ENCODE measurements around the gene TIMM29. TPM values are rescaled to one million over a fixed set of nuclear protein-coding genes. Genes with fewer than 3 reads are reported as not detected.

TIMM29 gene
- total RNA-seq, 1 donor from 2014 or later: 18.3 TPM

- H3K36me3 Mint-ChIP-seq (ENCODE audit: low read depth, unreplicated experiment): no peaks in the 10 kb centered on the region
- TF ChIP-seq, protein P1, sequence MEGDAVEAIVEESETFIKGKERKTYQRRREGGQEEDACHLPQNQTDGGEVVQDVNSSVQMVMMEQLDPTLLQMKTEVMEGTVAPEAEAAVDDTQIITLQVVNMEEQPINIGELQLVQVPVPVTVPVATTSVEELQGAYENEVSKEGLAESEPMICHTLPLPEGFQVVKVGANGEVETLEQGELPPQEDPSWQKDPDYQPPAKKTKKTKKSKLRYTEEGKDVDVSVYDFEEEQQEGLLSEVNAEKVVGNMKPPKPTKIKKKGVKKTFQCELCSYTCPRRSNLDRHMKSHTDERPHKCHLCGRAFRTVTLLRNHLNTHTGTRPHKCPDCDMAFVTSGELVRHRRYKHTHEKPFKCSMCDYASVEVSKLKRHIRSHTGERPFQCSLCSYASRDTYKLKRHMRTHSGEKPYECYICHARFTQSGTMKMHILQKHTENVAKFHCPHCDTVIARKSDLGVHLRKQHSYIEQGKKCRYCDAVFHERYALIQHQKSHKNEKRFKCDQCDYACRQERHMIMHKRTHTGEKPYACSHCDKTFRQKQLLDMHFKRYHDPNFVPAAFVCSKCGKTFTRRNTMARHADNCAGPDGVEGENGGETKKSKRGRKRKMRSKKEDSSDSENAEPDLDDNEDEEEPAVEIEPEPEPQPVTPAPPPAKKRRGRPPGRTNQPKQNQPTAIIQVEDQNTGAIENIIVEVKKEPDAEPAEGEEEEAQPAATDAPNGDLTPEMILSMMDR (IDR thresholded peaks at IDR 0.05; ENCODE audit: unreplicated experiment): no peak
- no peak overlapping the region for H3K4me3 Mint-ChIP-seq (ENCODE audit: unreplicated experiment)
- peaks cover 20% of the 10 kb centered on the region for H3K4me1 Mint-ChIP-seq (ENCODE audit: unreplicated experiment)
- peaks cover 3% of the 10 kb centered on the region for H3K27me3 Mint-ChIP-seq (ENCODE audit: unreplicated experiment)
- H3K9me3 Mint-ChIP-seq (ENCODE audit: unreplicated experiment): no peaks in the 10 kb centered on the region
- no peak for DNase-seq (ENCODE audit: low spot score)
- peak overlapping the region; percentile 25 for H3K27ac Mint-ChIP-seq (ENCODE audit: unreplicated experiment)
Measured at GRCh38 chr19:10885201-10886169, 43.1 kb upstream of the TIMM29 start.

- H3K27me3 Mint-ChIP-seq (ENCODE audit: unreplicated experiment): peaks cover 3% of the 10 kb centered on the region
- DNase-seq (ENCODE audit: low spot score): no peak
- H3K27ac Mint-ChIP-seq (ENCODE audit: unreplicated experiment): no peak overlapping the region
- H3K36me3 Mint-ChIP-seq (ENCODE audit: low read depth, unreplicated experiment): no peaks in the 10 kb centered on the region
- peaks cover 13% of the 10 kb centered on the region for H3K4me1 Mint-ChIP-seq (ENCODE audit: unreplicated experiment)
- H3K9me3 Mint-ChIP-seq (ENCODE audit: unreplicated experiment): no peaks in the 10 kb centered on the region
- H3K4me3 Mint-ChIP-seq (ENCODE audit: unreplicated experiment): no peak overlapping the region
- TF ChIP-seq, protein P1 (IDR thresholded peaks at IDR 0.05; ENCODE audit: unreplicated experiment): no peak
Measured at GRCh38 chr19:10887616-10888367, 40.8 kb upstream of the TIMM29 start.

- H3K4me3 Mint-ChIP-seq (ENCODE audit: unreplicated experiment): no peak overlapping the region
Measured at GRCh38 chr19:10888421-10888866, 40.2 kb upstream of the TIMM29 start.

GRCh38 chr19:10889880-10890279 lies 38.7 kb upstream of the TIMM29 start:
- Mint-ChIP-seq H3K27me3 (ENCODE audit: unreplicated experiment) (peaks cover 7% of the 10 kb centered on the region), H3K4me3 (ENCODE audit: unreplicated experiment) (no peak overlapping the region), H3K4me1 (ENCODE audit: unreplicated experiment) (peaks cover 13% of the 10 kb centered on the region), H3K36me3 (ENCODE audit: low read depth, unreplicated experiment) (no peaks in the 10 kb centered on the region), H3K27ac (ENCODE audit: unreplicated experiment) (no peak overlapping the region), H3K9me3 (ENCODE audit: unreplicated experiment) (no peaks in the 10 kb centered on the region)
- DNase-seq (ENCODE audit: low spot score): no peak
- TF ChIP-seq, protein P1 (IDR thresholded peaks at IDR 0.05; ENCODE audit: unreplicated experiment): no peak

More at GRCh38 chr19:10888421-10888866, 40.2 kb upstream of the TIMM29 start:
- DNase-seq (ENCODE audit: low spot score): no peak
- Mint-ChIP-seq H3K9me3 (ENCODE audit: unreplicated experiment) (no peaks in the 10 kb centered on the region), H3K4me1 (ENCODE audit: unreplicated experiment) (peaks cover 13% of the 10 kb centered on the region), H3K36me3 (ENCODE audit: low read depth, unreplicated experiment) (no peaks in the 10 kb centered on the region), H3K27ac (ENCODE audit: unreplicated experiment) (no peak overlapping the region), H3K27me3 (ENCODE audit: unreplicated experiment) (peaks cover 3% of the 10 kb centered on the region)
- TF ChIP-seq, protein P1 (IDR thresholded peaks at IDR 0.05; ENCODE audit: unreplicated experiment): no peak
